HepG2 (cell line): ENCODE measurements around the gene CES2. TPM values are rescaled to one million over a fixed set of nuclear protein-coding genes. Genes with fewer than 3 reads are reported as not detected.

Experiments used
- KLF9 ChIP-seq: IDR thresholded peaks from 2 replicates; pipeline ENCODE4 v1.6.1; 2016; ENCODE audit warnings: low read depth
- TBP ChIP-seq: sonication (generic); formaldehyde crosslinking; IDR thresholded peaks from 2 replicates; pipeline ENCODE4 v1.5.0; 2020; ENCODE audit warnings: missing genetic modification reagents
- ZNF232 ChIP-seq: sonication (generic); formaldehyde crosslinking; IDR thresholded peaks from 2 replicates; pipeline ENCODE4 v1.4.0; 2020; ENCODE audit warnings: missing genetic modification reagents, borderline replicate concordance
- ZNF619 ChIP-seq: sonication (generic); formaldehyde crosslinking; IDR thresholded peaks from 2 replicates; pipeline ENCODE4 v1.4.0; 2020; ENCODE audit warnings: mild to moderate bottlenecking, missing genetic modification reagents
- ZNF773 ChIP-seq: sonication (generic); formaldehyde crosslinking; IDR thresholded peaks from 2 replicates; pipeline ENCODE4 v1.4.0; 2020; ENCODE audit warnings: missing genetic modification reagents, borderline replicate concordance
- ZSCAN29 ChIP-seq: sonication (generic); formaldehyde crosslinking; conservative IDR thresholded peaks from 2 replicates; pipeline ENCODE4 v1.4.0; 2020; ENCODE audit warnings: mild to moderate bottlenecking, missing genetic modification reagents
- polyA plus RNA-seq, 8 experiments: library from polyadenylated mRNA; depleted of rRNA in 3 of 8; stranded (reverse) in 7 of 8; unstranded in 1 of 8; fragments of >200 nt; fragmentation: Illumina TruSeq in 4 of 8; extraction: Trizol in 4 of 8; gene quantifications; 2 replicates each; pipeline versions ENCODE4 v1.2.1 to v1.2.3, GENCODE V29; 2011 to 2016; ENCODE audit warnings: low read depth in 4 of 8, missing spikeins in 1 of 8, mixed read lengths in 1 of 8; ENCODE audit not compliant: insufficient read depth in 1 of 8
- total RNA-seq, 5 experiments: library from RNA; depleted of rRNA; stranded (reverse); fragments of >200 nt; fragmentation: Illumina TruSeq; extraction: Trizol; gene quantifications; 2 replicates each; pipeline ENCODE4 v1.2.3, GENCODE V29; 2016; ENCODE audit warnings: low read depth in 1 of 5
- TF ChIP-seq, protein P1 (sequence below): sonication (generic); formaldehyde crosslinking; IDR thresholded peaks from 2 replicates; pipeline ENCODE4 v1.4.0; 2020; ENCODE audit warnings: mild to moderate bottlenecking, low read depth, missing genetic modification reagents
- TF ChIP-seq, protein P2 (sequence below): sonication (generic); formaldehyde crosslinking; IDR thresholded peaks from 2 replicates; pipeline ENCODE4 v1.5.1; 2020; ENCODE audit warnings: mild to moderate bottlenecking, missing genetic modification reagents, borderline replicate concordance
- TF ChIP-seq, protein P3 (sequence below): sonication (generic); formaldehyde crosslinking; IDR thresholded peaks from 2 replicates; pipeline ENCODE4 v1.5.1; 2020; ENCODE audit warnings: missing genetic modification reagents, mild to moderate bottlenecking, borderline replicate concordance
- TF ChIP-seq, protein P4 (sequence below): IDR thresholded peaks from 2 replicates; pipeline ENCODE4 v1.6.1; 2012; ENCODE audit warnings: low read length, improper control_type of control experiment
- TF ChIP-seq, protein P5 (sequence below): fragments of 450-650 bp; IDR thresholded peaks from 2 replicates; pipeline ENCODE4 v1.6.1; 2017; ENCODE audit warnings: mild to moderate bottlenecking
- TF ChIP-seq, protein P6 (sequence below): sonication (generic); formaldehyde crosslinking; IDR thresholded peaks from 2 replicates; pipeline ENCODE4 v1.4.0; 2020; ENCODE audit warnings: missing genetic modification reagents, mild to moderate bottlenecking, borderline replicate concordance

CES2 gene
- total and polyA plus RNA-seq, 2 of the 13 experiments (the other 11 are each of a cell fraction or from before 2014, with no cell fraction given): 50.6 to 63.8 TPM

DNA sequence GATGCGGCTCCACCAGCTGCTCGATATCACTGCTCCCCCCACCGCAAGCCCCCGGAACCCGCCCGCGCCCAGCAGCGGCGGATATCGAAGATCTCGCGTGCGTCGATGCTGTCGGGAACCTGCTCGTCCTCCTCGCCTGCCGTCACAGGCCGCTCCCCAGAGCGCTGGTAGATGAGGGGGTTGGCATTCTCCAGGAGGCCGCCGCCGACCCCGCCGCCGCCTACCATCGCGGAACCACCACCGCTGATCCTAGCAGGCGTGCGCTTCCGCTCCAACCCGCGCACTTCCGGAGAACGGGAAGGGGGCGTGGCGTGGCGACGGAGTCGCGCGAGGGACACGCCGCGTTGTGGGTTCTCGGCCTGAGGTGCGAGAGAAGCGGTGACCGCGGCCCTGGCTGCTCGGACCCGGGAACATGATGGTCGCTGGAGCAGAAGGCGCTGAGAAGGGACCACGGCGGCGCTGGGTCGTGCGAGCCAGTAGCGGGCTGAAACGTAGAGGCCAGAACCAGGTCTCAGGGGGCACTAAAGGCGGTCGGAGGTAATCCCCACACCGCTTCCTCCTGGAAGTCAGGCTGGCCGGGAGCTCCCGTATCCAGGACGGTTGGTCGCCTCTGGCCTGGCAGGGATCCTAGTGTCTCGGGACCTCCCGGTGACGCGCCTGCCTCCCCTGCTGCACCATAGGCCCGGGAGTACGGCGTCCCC, 1.0 kb upstream of the CES2 start, which contains the start of gene CIAO2B (continued):
- peak; percentile 83; the same call in 1 of the 2 replicates for TF ChIP-seq ZNF619 (CRISPR knock-in tag)
- TF ChIP-seq ZNF232 (CRISPR knock-in tag): peak; percentile 80
- TF ChIP-seq, protein P1, sequence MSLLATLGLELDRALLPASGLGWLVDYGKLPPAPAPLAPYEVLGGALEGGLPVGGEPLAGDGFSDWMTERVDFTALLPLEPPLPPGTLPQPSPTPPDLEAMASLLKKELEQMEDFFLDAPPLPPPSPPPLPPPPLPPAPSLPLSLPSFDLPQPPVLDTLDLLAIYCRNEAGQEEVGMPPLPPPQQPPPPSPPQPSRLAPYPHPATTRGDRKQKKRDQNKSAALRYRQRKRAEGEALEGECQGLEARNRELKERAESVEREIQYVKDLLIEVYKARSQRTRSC: peak; percentile 86; the same call in 1 of the 2 replicates
- TF ChIP-seq, protein P2, sequence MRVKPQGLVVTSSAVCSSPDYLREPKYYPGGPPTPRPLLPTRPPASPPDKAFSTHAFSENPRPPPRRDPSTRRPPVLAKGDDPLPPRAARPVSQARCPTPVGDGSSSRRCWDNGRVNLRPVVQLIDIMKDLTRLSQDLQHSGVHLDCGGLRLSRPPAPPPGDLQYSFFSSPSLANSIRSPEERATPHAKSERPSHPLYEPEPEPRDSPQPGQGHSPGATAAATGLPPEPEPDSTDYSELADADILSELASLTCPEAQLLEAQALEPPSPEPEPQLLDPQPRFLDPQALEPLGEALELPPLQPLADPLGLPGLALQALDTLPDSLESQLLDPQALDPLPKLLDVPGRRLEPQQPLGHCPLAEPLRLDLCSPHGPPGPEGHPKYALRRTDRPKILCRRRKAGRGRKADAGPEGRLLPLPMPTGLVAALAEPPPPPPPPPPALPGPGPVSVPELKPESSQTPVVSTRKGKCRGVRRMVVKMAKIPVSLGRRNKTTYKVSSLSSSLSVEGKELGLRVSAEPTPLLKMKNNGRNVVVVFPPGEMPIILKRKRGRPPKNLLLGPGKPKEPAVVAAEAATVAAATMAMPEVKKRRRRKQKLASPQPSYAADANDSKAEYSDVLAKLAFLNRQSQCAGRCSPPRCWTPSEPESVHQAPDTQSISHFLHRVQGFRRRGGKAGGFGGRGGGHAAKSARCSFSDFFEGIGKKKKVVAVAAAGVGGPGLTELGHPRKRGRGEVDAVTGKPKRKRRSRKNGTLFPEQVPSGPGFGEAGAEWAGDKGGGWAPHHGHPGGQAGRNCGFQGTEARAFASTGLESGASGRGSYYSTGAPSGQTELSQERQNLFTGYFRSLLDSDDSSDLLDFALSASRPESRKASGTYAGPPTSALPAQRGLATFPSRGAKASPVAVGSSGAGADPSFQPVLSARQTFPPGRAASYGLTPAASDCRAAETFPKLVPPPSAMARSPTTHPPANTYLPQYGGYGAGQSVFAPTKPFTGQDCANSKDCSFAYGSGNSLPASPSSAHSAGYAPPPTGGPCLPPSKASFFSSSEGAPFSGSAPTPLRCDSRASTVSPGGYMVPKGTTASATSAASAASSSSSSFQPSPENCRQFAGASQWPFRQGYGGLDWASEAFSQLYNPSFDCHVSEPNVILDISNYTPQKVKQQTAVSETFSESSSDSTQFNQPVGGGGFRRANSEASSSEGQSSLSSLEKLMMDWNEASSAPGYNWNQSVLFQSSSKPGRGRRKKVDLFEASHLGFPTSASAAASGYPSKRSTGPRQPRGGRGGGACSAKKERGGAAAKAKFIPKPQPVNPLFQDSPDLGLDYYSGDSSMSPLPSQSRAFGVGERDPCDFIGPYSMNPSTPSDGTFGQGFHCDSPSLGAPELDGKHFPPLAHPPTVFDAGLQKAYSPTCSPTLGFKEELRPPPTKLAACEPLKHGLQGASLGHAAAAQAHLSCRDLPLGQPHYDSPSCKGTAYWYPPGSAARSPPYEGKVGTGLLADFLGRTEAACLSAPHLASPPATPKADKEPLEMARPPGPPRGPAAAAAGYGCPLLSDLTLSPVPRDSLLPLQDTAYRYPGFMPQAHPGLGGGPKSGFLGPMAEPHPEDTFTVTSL (CRISPR knock-in tag): no peak
- TF ChIP-seq, protein P3, sequence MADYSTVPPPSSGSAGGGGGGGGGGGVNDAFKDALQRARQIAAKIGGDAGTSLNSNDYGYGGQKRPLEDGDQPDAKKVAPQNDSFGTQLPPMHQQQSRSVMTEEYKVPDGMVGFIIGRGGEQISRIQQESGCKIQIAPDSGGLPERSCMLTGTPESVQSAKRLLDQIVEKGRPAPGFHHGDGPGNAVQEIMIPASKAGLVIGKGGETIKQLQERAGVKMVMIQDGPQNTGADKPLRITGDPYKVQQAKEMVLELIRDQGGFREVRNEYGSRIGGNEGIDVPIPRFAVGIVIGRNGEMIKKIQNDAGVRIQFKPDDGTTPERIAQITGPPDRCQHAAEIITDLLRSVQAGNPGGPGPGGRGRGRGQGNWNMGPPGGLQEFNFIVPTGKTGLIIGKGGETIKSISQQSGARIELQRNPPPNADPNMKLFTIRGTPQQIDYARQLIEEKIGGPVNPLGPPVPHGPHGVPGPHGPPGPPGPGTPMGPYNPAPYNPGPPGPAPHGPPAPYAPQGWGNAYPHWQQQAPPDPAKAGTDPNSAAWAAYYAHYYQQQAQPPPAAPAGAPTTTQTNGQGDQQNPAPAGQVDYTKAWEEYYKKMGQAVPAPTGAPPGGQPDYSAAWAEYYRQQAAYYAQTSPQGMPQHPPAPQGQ (CRISPR knock-in tag): no peak
- peak; percentile 99 for TF ChIP-seq KLF9 (CRISPR knock-in tag)
- TF ChIP-seq, protein P4, sequence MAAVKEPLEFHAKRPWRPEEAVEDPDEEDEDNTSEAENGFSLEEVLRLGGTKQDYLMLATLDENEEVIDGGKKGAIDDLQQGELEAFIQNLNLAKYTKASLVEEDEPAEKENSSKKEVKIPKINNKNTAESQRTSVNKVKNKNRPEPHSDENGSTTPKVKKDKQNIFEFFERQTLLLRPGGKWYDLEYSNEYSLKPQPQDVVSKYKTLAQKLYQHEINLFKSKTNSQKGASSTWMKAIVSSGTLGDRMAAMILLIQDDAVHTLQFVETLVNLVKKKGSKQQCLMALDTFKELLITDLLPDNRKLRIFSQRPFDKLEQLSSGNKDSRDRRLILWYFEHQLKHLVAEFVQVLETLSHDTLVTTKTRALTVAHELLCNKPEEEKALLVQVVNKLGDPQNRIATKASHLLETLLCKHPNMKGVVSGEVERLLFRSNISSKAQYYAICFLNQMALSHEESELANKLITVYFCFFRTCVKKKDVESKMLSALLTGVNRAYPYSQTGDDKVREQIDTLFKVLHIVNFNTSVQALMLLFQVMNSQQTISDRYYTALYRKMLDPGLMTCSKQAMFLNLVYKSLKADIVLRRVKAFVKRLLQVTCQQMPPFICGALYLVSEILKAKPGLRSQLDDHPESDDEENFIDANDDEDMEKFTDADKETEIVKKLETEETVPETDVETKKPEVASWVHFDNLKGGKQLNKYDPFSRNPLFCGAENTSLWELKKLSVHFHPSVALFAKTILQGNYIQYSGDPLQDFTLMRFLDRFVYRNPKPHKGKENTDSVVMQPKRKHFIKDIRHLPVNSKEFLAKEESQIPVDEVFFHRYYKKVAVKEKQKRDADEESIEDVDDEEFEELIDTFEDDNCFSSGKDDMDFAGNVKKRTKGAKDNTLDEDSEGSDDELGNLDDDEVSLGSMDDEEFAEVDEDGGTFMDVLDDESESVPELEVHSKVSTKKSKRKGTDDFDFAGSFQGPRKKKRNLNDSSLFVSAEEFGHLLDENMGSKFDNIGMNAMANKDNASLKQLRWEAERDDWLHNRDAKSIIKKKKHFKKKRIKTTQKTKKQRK: no peak
- no peak for TF ChIP-seq TBP
- TF ChIP-seq ZNF773 (CRISPR knock-in tag): no peak
- TF ChIP-seq, protein P5, sequence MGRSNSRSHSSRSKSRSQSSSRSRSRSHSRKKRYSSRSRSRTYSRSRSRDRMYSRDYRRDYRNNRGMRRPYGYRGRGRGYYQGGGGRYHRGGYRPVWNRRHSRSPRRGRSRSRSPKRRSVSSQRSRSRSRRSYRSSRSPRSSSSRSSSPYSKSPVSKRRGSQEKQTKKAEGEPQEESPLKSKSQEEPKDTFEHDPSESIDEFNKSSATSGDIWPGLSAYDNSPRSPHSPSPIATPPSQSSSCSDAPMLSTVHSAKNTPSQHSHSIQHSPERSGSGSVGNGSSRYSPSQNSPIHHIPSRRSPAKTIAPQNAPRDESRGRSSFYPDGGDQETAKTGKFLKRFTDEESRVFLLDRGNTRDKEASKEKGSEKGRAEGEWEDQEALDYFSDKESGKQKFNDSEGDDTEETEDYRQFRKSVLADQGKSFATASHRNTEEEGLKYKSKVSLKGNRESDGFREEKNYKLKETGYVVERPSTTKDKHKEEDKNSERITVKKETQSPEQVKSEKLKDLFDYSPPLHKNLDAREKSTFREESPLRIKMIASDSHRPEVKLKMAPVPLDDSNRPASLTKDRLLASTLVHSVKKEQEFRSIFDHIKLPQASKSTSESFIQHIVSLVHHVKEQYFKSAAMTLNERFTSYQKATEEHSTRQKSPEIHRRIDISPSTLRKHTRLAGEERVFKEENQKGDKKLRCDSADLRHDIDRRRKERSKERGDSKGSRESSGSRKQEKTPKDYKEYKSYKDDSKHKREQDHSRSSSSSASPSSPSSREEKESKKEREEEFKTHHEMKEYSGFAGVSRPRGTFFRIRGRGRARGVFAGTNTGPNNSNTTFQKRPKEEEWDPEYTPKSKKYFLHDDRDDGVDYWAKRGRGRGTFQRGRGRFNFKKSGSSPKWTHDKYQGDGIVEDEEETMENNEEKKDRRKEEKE: no peak
- TF ChIP-seq, protein P6, sequence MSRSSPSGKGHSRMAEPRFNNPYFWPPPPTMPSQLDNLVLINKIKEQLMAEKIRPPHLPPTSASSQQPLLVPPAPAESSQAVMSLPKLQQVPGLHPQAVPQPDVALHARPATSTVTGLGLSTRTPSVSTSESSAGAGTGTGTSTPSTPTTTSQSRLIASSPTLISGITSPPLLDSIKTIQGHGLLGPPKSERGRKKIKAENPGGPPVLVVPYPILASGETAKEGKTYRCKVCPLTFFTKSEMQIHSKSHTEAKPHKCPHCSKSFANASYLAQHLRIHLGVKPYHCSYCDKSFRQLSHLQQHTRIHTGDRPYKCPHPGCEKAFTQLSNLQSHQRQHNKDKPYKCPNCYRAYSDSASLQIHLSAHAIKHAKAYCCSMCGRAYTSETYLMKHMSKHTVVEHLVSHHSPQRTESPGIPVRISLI (CRISPR knock-in tag): no peak
- no peak for TF ChIP-seq ZSCAN29 (CRISPR knock-in tag)
